Measurements from ENCODE around the gene RFC3. TPM values are rescaled to one million over a fixed set of nuclear protein-coding genes. Genes with fewer than 3 reads are reported as not detected.
"Not testable (repeated sequence)": the region's sequence is repeated elsewhere in the genome, so short reads cannot be mapped to it uniquely, and the experiment has no call there.

RFC3 gene, protein sequence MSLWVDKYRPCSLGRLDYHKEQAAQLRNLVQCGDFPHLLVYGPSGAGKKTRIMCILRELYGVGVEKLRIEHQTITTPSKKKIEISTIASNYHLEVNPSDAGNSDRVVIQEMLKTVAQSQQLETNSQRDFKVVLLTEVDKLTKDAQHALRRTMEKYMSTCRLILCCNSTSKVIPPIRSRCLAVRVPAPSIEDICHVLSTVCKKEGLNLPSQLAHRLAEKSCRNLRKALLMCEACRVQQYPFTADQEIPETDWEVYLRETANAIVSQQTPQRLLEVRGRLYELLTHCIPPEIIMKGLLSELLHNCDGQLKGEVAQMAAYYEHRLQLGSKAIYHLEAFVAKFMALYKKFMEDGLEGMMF
- polyA plus RNA-seq (2013, experiment 1 of 2): 47.8 TPM
- 47.2 TPM for polyA plus RNA-seq (2013, experiment 2 of 2)

GRCh38 chr13:33817901-33818706, at the start of gene RFC3:
Gene RFC3, plus strand, starts transcription at chr13:33818149. Its CDS starts 30 bp downstream, at chr13:33818179.
- WGBS: under 1% methylated on average over 50 of the region's 50 CpGs
- no peaks in the 10 kb centered on the region for H3K4me1 ChIP-seq (ENCODE audit: insufficient read depth, low read length)
- peaks cover 18% of the 10 kb centered on the region; the same call in 1 of the 2 replicates for H3K27me3 ChIP-seq (ENCODE audit: insufficient read depth, low read length)
- H3K9me3 ChIP-seq (ENCODE audit: insufficient read depth, low read depth, low read length): no peaks in the 10 kb centered on the region
- peak within 1 kb of the TSS; percentile 95 for H3K4me3 ChIP-seq (ENCODE audit: low read length)
- peak within 1 kb of the TSS; percentile 97 for H3K9ac ChIP-seq (ENCODE audit: low read depth, low read length)
- H3K27ac ChIP-seq (ENCODE audit: low read depth, low read length): peak within 1 kb of the TSS; percentile 84
- peaks cover 37% of the 10 kb centered on the region for H3K36me3 ChIP-seq (ENCODE audit: insufficient read depth, low read length)

GRCh38 chr13:33771296-33771695, 46.7 kb upstream of the RFC3 start:
- no peaks in the 10 kb centered on the region for H3K36me3 ChIP-seq (ENCODE audit: insufficient read depth, low read length)
- H3K27ac ChIP-seq (ENCODE audit: low read depth, low read length): no peak overlapping the region
- no peaks in the 10 kb centered on the region for H3K27me3 ChIP-seq (ENCODE audit: insufficient read depth, low read length)
- 50% methylated on average over 2 of the region's 2 CpGs for WGBS
- H3K9ac ChIP-seq (ENCODE audit: low read depth, low read length): no peak overlapping the region
- H3K9me3 ChIP-seq (ENCODE audit: insufficient read depth, low read depth, low read length): no peaks in the 10 kb centered on the region
- H3K4me1 ChIP-seq (ENCODE audit: insufficient read depth, low read length): peaks cover 9% of the 10 kb centered on the region; the same call in 1 of the 2 replicates
- no peak overlapping the region for H3K4me3 ChIP-seq (ENCODE audit: low read length)

GRCh38 chr13:33773790-33774462, 44.0 kb upstream of the RFC3 start:
- Histone ChIP-seq H3K27ac (ENCODE audit: low read depth, low read length) (no peak overlapping the region), H3K4me1 (ENCODE audit: insufficient read depth, low read length) (peaks cover 12% of the 10 kb centered on the region; the same call in 1 of the 2 replicates), H3K4me3 (ENCODE audit: low read length) (no peak overlapping the region), H3K9ac (ENCODE audit: low read depth, low read length) (no peak overlapping the region), H3K9me3 (ENCODE audit: insufficient read depth, low read depth, low read length) (no peaks in the 10 kb centered on the region), H3K27me3 (ENCODE audit: insufficient read depth, low read length) (no peaks in the 10 kb centered on the region), H3K36me3 (ENCODE audit: insufficient read depth, low read length) (no peaks in the 10 kb centered on the region)
- 95% methylated on average over 5 of the region's 5 CpGs for WGBS

GRCh38 chr13:33775339-33776108, 42.4 kb upstream of the RFC3 start:
- H3K4me1 ChIP-seq (ENCODE audit: insufficient read depth, low read length): peaks cover 12% of the 10 kb centered on the region; the same call in 1 of the 2 replicates
- no peak overlapping the region for H3K9ac ChIP-seq (ENCODE audit: low read depth, low read length)
- 57% methylated on average over 2 of the region's 2 CpGs for WGBS
- H3K36me3 ChIP-seq (ENCODE audit: insufficient read depth, low read length): no peaks in the 10 kb centered on the region
- no peaks in the 10 kb centered on the region for H3K9me3 ChIP-seq (ENCODE audit: insufficient read depth, low read depth, low read length)
- H3K4me3 ChIP-seq (ENCODE audit: low read length): no peak overlapping the region
- H3K27ac ChIP-seq (ENCODE audit: low read depth, low read length): no peak overlapping the region
- no peaks in the 10 kb centered on the region for H3K27me3 ChIP-seq (ENCODE audit: insufficient read depth, low read length)

GRCh38 chr13:33776239-33776881, 41.6 kb upstream of the RFC3 start:
- 0 out of 2 replicates have a peak, but pooled peaks cover 2% of the 10 kb centered on the region for H3K9me3 ChIP-seq (ENCODE audit: insufficient read depth, low read depth, low read length)
- H3K27ac ChIP-seq (ENCODE audit: low read depth, low read length): no peak overlapping the region
- peaks cover 12% of the 10 kb centered on the region; the same call in 1 of the 2 replicates for H3K4me1 ChIP-seq (ENCODE audit: insufficient read depth, low read length)
- no peaks in the 10 kb centered on the region for H3K27me3 ChIP-seq (ENCODE audit: insufficient read depth, low read length)
- 93% methylated on average over 6 of the region's 9 CpGs for WGBS
- H3K36me3 ChIP-seq (ENCODE audit: insufficient read depth, low read length): no peaks in the 10 kb centered on the region
- H3K4me3 ChIP-seq (ENCODE audit: low read length): no peak overlapping the region
- no peak overlapping the region for H3K9ac ChIP-seq (ENCODE audit: low read depth, low read length)

DNA sequence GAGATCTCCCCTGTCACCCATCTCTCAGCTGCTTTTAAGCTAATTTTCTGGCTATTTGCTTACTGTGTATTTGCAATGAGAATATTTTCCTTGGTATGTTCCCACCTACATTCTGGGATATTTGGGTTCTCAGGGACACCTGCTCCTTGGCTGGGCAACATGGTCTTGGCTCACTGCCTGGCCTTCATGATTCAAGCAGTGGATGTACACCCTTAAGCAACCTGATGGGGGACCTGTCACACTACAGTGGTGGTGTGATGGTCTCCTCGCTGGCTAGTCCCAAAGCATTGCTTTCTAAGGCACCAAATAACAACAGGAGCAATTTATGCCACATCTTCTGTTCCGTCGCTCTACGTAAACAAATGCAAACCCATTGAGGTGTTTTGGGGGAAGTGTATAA, 35.3 kb upstream of the RFC3 start:
- Histone ChIP-seq H3K36me3 (ENCODE audit: insufficient read depth, low read length) (no peaks in the 10 kb centered on the region), H3K27me3 (ENCODE audit: insufficient read depth, low read length) (no peaks in the 10 kb centered on the region), H3K9ac (ENCODE audit: low read depth, low read length) (no peak overlapping the region), H3K4me3 (ENCODE audit: low read length) (no peak overlapping the region), H3K4me1 (ENCODE audit: insufficient read depth, low read length) (no peaks in the 10 kb centered on the region), H3K27ac (ENCODE audit: low read depth, low read length) (no peak overlapping the region), H3K9me3 (ENCODE audit: insufficient read depth, low read depth, low read length) (0 out of 2 replicates have a peak, but pooled peaks cover 2% of the 10 kb centered on the region)
- 75% methylated on average over 4 of the region's 4 CpGs for WGBS

GRCh38 chr13:33783212-33783611, 34.7 kb upstream of the RFC3 start:
- H3K4me3 ChIP-seq (ENCODE audit: low read length); H3K27ac ChIP-seq (ENCODE audit: low read depth, low read length); H3K36me3 ChIP-seq (ENCODE audit: insufficient read depth, low read length); H3K9ac ChIP-seq (ENCODE audit: low read depth, low read length); H3K4me1 ChIP-seq (ENCODE audit: insufficient read depth, low read length); H3K9me3 ChIP-seq (ENCODE audit: insufficient read depth, low read depth, low read length); H3K27me3 ChIP-seq (ENCODE audit: insufficient read depth, low read length): not testable (repeated sequence)
- 43% methylated on average over 4 of the region's 4 CpGs for whole genome bisulfite sequencing

GRCh38 chr13:33784738-33785137, 33.2 kb upstream of the RFC3 start:
- no peaks in the 10 kb centered on the region for H3K36me3 ChIP-seq (ENCODE audit: insufficient read depth, low read length)
- no peak overlapping the region for H3K9ac ChIP-seq (ENCODE audit: low read depth, low read length)
- WGBS: 100% methylated on average over 1 of the region's 1 CpG
- 0 out of 2 replicates have a peak, but pooled peaks cover 2% of the 10 kb centered on the region for H3K9me3 ChIP-seq (ENCODE audit: insufficient read depth, low read depth, low read length)
- no peak overlapping the region for H3K27ac ChIP-seq (ENCODE audit: low read depth, low read length)
- no peaks in the 10 kb centered on the region; the same call in 1 of the 2 replicates for H3K4me1 ChIP-seq (ENCODE audit: insufficient read depth, low read length)
- H3K27me3 ChIP-seq (ENCODE audit: insufficient read depth, low read length): no peaks in the 10 kb centered on the region
- H3K4me3 ChIP-seq (ENCODE audit: low read length): no peak overlapping the region

GRCh38 chr13:33785384-33785783, 32.6 kb upstream of the RFC3 start:
- H3K9ac ChIP-seq (ENCODE audit: low read depth, low read length): no peak overlapping the region
- 100% methylated on average over 1 of the region's 1 CpG for WGBS
- H3K4me3 ChIP-seq (ENCODE audit: low read length): no peak overlapping the region
- H3K27ac ChIP-seq (ENCODE audit: low read depth, low read length): no peak overlapping the region
- no peaks in the 10 kb centered on the region for H3K27me3 ChIP-seq (ENCODE audit: insufficient read depth, low read length)
- peaks cover 2% of the 10 kb centered on the region; the same call in 1 of the 2 replicates for H3K4me1 ChIP-seq (ENCODE audit: insufficient read depth, low read length)
- no peaks in the 10 kb centered on the region for H3K36me3 ChIP-seq (ENCODE audit: insufficient read depth, low read length)
- 0 out of 2 replicates have a peak, but pooled peaks cover 2% of the 10 kb centered on the region for H3K9me3 ChIP-seq (ENCODE audit: insufficient read depth, low read depth, low read length)

DNA sequence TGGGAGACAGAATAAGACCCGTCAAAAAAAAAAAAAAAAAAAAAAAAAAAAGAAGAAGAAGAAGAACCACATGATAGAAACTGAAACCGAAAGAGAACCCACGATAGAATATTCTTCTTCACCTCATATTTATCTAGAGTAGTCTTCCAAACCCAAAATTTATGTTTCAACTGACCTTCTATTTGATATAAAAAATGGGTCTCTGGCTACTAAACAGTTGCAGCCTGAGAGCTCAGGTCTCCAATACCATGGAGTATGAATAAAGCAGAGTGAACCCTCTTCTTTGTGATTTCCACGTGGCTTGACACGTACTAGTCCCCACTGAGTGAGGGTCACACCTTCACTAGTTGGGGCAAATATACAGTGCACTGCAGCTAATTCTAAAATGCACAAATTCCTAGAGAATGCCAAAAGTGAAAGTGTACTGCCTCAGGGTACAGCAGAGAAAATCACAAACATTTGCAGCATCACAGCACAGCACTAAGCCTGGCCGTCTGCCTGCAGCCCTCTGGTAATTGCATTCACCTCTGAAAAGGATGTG, 30.8 kb upstream of the RFC3 start:
- H3K36me3 ChIP-seq (ENCODE audit: insufficient read depth, low read length): no peaks in the 10 kb centered on the region
- peaks cover 2% of the 10 kb centered on the region; the same call in 1 of the 2 replicates for H3K4me1 ChIP-seq (ENCODE audit: insufficient read depth, low read length)
- H3K27me3 ChIP-seq (ENCODE audit: insufficient read depth, low read length): no peaks in the 10 kb centered on the region
- no peak overlapping the region for H3K9ac ChIP-seq (ENCODE audit: low read depth, low read length)
- 86% methylated on average over 5 of the region's 6 CpGs for WGBS
- H3K27ac ChIP-seq (ENCODE audit: low read depth, low read length): no peak overlapping the region
- no peaks in the 10 kb centered on the region for H3K9me3 ChIP-seq (ENCODE audit: insufficient read depth, low read depth, low read length)
- H3K4me3 ChIP-seq (ENCODE audit: low read length): no peak overlapping the region

All from HUES64 (cell line).